GM12878 (cell line): Measurements from ENCODE around the gene CACNA1D. TPM values are rescaled to one million over a fixed set of nuclear protein-coding genes. Genes with fewer than 3 reads are reported as not detected.

ENCODE experiments used
- ATAC-seq: fragments of 200-7000 bp; cut with Tn5 transposase; 3 replicates; pipeline ENCODE4 v1.9.1; 2020; ENCODE audit warnings: mild to moderate bottlenecking, moderate library complexity
- BruUV-seq: library from RNA; stranded (reverse); fragments of 400-500 nt; replicated peaks from 2 replicates; lab custom pipeline; 2021; lab: Mats Ljungman, UMichigan
- CTCF ChIA-PET: fragments of 300-600 bp; sonication (Branson Sonifier 250); formaldehyde crosslinking; extraction: SDS; loops from one replicate; lab custom pipeline; 2021; ENCODE audit warnings: inconsistent platforms; lab: Yijun Ruan, JAX
- POLR2A ChIA-PET: fragments of 350-600 bp; formaldehyde crosslinking; extraction: SDS; loops from one replicate; lab custom pipeline; 2021; ENCODE audit warnings: inconsistent platforms; lab: Charles Lee
- RAD21 ChIA-PET: fragments of 300-600 bp; sonication (Branson Sonifier 250); formaldehyde crosslinking; loops from one replicate; lab custom pipeline; 2023; ENCODE audit warnings: antibody characterized with exemption; ENCODE audit not compliant: unreplicated experiment; lab: Charles Lee
- SMC1A ChIA-PET: fragments of 300-600 bp; sonication (Branson Sonifier 250); formaldehyde crosslinking; loops from one replicate; lab custom pipeline; 2023; ENCODE audit not compliant: unreplicated experiment, uncharacterized antibody; lab: Charles Lee
- DNase-seq: peaks from one replicate; pipeline ENCODE4 v3.0.0-alpha.2; 2011; ENCODE audit warnings: low read depth, low spot score
- FAIRE-seq: peaks from 3 replicates; lab custom pipeline; 2011; peaks lifted over from hg19 to GRCh38; lab: Jason Lieb, UNC
- H2AFZ ChIP-seq: 2 replicates; pipeline ENCODE4 v1.6.0; 2011; ENCODE audit warnings: low read depth, low read length, control low read depth; ENCODE audit not compliant: control insufficient read depth
- H3K27ac ChIP-seq: 2 replicates; pipeline ENCODE4 v1.5.1; 2011; ENCODE audit warnings: control low read depth; ENCODE audit not compliant: control insufficient read depth, insufficient read depth
- H3K27me3 ChIP-seq, 2 experiments: replicated peaks in 1 of 2; 2 replicates each; pipeline versions ENCODE4 v1.6.0 to v1.6.1; 2011; ENCODE audit warnings: low read length in 1 of 2; ENCODE audit not compliant: control insufficient read depth in 2 of 2, insufficient read depth in 2 of 2
- H3K36me3 ChIP-seq, 2 experiments: 2 replicates each; pipeline ENCODE4 v1.5.1; 2011; ENCODE audit warnings: low read length in 1 of 2; ENCODE audit not compliant: control insufficient read depth in 2 of 2, insufficient read depth in 2 of 2
- H3K4me1 ChIP-seq: 2 replicates; pipeline ENCODE4 v1.6.1; 2011; ENCODE audit warnings: mild to moderate bottlenecking, low read length, moderate library complexity, mixed read lengths; ENCODE audit not compliant: control insufficient read depth, insufficient read depth
- H3K4me2 ChIP-seq: 2 replicates; pipeline ENCODE4 v1.6.0; 2011; ENCODE audit warnings: control low read depth; ENCODE audit not compliant: control insufficient read depth, insufficient read depth
- H3K4me3 ChIP-seq: fragments of 200-600 bp; sonication (generic); 2 replicates; pipeline ENCODE4 v1.5.1; 2016
- H3K79me2 ChIP-seq: 2 replicates; pipeline ENCODE4 v1.6.0; 2011; ENCODE audit warnings: low read length; ENCODE audit not compliant: control insufficient read depth, insufficient read depth
- H3K9ac ChIP-seq: 2 replicates; pipeline ENCODE4 v1.8.0; 2011; ENCODE audit warnings: low read length, control low read depth, mixed read lengths; ENCODE audit not compliant: control insufficient read depth, insufficient read depth
- H3K9me3 ChIP-seq: replicated peaks from 3 replicates; pipeline ENCODE4 v1.5.1; 2011; ENCODE audit warnings: mild to moderate bottlenecking, low read length; ENCODE audit not compliant: control insufficient read depth, insufficient read depth
- H4K20me1 ChIP-seq: 2 replicates; pipeline ENCODE4 v1.6.0; 2011; ENCODE audit not compliant: control insufficient read depth, insufficient read depth
- CREB1 ChIP-seq: IDR thresholded peaks from 2 replicates; pipeline ENCODE4 v1.6.1; 2012; ENCODE audit warnings: low read depth, mild to moderate bottlenecking, inconsistent platforms
- NFXL1 ChIP-seq: fragments of 450-650 bp; IDR thresholded peaks from 2 replicates; pipeline ENCODE4 v1.6.1; 2017; ENCODE audit warnings: antibody characterized with exemption, mild to moderate bottlenecking, borderline replicate concordance
- NFYB ChIP-seq: IDR thresholded peaks from 2 replicates; pipeline ENCODE4 v1.6.1; 2011; ENCODE audit warnings: low read depth, mild to moderate bottlenecking, low read length, improper control_type of control experiment, moderate library complexity; ENCODE audit not compliant: insufficient read depth
- RCOR1 ChIP-seq: conservative IDR thresholded peaks from 2 replicates; pipeline ENCODE4 v1.6.1; 2012; ENCODE audit warnings: low read depth, low read length, improper control_type of control experiment
- SMAD1 ChIP-seq: fragments of 450-650 bp; IDR thresholded peaks from 2 replicates; pipeline ENCODE4 v1.6.1; 2018; ENCODE audit warnings: mild to moderate bottlenecking, low read depth; ENCODE audit not compliant: partially characterized antibody
- ZZZ3 ChIP-seq: IDR thresholded peaks from 2 replicates; pipeline ENCODE4 v1.6.1; 2011; ENCODE audit warnings: low read depth; ENCODE audit not compliant: control insufficient read depth, insufficient read length
- WGBS: methylation state at CpG from one replicate; pipeline ENCODE4 v1.1.6; 2016; ENCODE audit warnings: low lambda C conversion rate; ENCODE audit not compliant: insufficient replicate concordance, insufficient coverage; ENCODE audit errors: missing lambda C conversion rate; 5-methylcytosine and 5-hydroxymethylcytosine counted together
- in situ Hi-C: fragments of 300-500 bp; cut with MboI; formaldehyde crosslinking; loops from 9 replicates; pipeline ENCODE4 v1.14.3; 2018; ENCODE audit warnings: mixed read lengths
- intact Hi-C: fragments of 100-400 bp; cut with micrococcal nuclease; formaldehyde crosslinking; loops from one replicate; pipeline ENCODE4 v1.14.2; 2022; ENCODE audit not compliant: unreplicated experiment
- polyA plus RNA-seq, 11 experiments: library from polyadenylated mRNA; depleted of rRNA in 4 of 11; unstranded in 6 of 11; stranded (reverse) in 5 of 11; fragments of >200 nt; fragmentation: Nextera tagmentation in 4 of 11; fragmentation: Illumina TruSeq in 1 of 11; extraction: Ambion mirVana in 4 of 11; extraction: Trizol in 1 of 11; gene quantifications; 1 replicate in 1 of 11; 2 replicates in 10 of 11; pipeline versions ENCODE4 v1.2.1 to v1.2.3, GENCODE V29; 2011 to 2016; ENCODE audit warnings: inconsistent platforms in 2 of 11, missing spikeins in 2 of 11, low read depth in 1 of 11
- total RNA-seq, 4 experiments: library from RNA; depleted of rRNA in 3 of 4; stranded (reverse); fragments of >200 nt in 3 of 4; fragmentation: Illumina TruSeq in 1 of 4; extraction: Trizol in 1 of 4; gene quantifications; 2 replicates each; pipeline versions ENCODE4 v1.2.1 to v1.2.3, GENCODE V29; 2013 to 2021

The CACNA1D gene
- total and polyA plus RNA-seq, 10 of the 15 experiments (the other 5 are each of a cell fraction or from before 2014, with no cell fraction given) = 0.21 to 24.4 (median 1.6) TPM

- TF ChIP-seq NFXL1 (no peak), RCOR1 (no peak)
Observed at GRCh38 chr3:53817211-53817610, 322.8 kb downstream of the CACNA1D start (continued).

- H3K4me1 ChIP-seq = no peaks in the 10 kb centered on the region
- no peak overlapping the region for H3K27ac ChIP-seq
- no peaks in the 10 kb centered on the region for H4K20me1 ChIP-seq
- H3K27me3 ChIP-seq = no peaks in the 10 kb centered on the region
- TF ChIP-seq CREB1 (no peak), NFYB (no peak), ZZZ3 (no peak), SMAD1 (no peak)
- TF ChIP-seq, all 136 proteins: peak for 0
- Histone ChIP-seq H3K4me3 (no peak overlapping the region), H3K9me3 (no peaks in the 10 kb centered on the region), H3K36me3 (peaks cover 4% of the 10 kb centered on the region in 2 experiments; a peak in 3 of 4 replicates), H2AFZ (no peak overlapping the region), H3K4me2 (no peak overlapping the region), H3K9ac (no peak overlapping the region), H3K79me2 (no peaks in the 10 kb centered on the region)
- SMC1A ChIA-PET = interaction anchor here (0.7 kb wide), 1 partner anchor 8 kb away, joined by 4 read pairs; no protein-coding TSS in a partner anchor
- intact Hi-C loops = no loop called here
- CTCF ChIA-PET = no interaction called here
- POLR2A ChIA-PET = no interaction called here
- RAD21 ChIA-PET = no interaction called here
- WGBS = 46% methylated on average over 17 of the region's 17 CpGs
- DNase-seq = no peak
- in situ Hi-C loops = no loop called here
- no peak for FAIRE-seq
- ATAC-seq = no peak
- no TSS peak for BruUV-seq
Observed at GRCh38 chr3:53817809-53818208, 323.4 kb downstream of the CACNA1D start.
